Stimulated activated CD8-positive, alpha-beta memory T cell treated with anti-CD3 and anti-CD28 coated beads, Interleukin-7, amount 100 ng/mL, for 1 hour (primary cell): ENCODE data around the gene CTSD.

ENCODE experiments used
- DNase-seq, 2 donors: peaks; one replicate each; pipeline ENCODE4 v3.0.0-alpha.2; 2020; ENCODE audit warnings: low read depth in 2 of 2

CTSD gene

DNA sequence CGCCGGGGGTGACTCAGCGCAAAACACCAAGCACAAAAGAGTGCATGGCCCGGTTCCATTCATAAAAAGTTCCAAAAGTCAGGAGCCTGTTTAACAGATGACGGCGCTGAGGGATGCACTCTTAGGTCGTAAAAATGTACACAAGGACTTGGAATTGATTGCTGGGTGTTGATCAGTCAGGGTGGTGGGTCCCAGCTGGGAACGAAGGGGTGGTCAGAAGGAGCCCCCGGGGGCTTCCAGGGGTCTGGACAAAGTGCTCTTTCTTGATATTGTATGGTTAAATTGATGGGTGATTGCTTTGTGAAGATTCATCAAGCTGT, 34.1 kb downstream of the CTSD start:
- DNase-seq, result no peak

DNA sequence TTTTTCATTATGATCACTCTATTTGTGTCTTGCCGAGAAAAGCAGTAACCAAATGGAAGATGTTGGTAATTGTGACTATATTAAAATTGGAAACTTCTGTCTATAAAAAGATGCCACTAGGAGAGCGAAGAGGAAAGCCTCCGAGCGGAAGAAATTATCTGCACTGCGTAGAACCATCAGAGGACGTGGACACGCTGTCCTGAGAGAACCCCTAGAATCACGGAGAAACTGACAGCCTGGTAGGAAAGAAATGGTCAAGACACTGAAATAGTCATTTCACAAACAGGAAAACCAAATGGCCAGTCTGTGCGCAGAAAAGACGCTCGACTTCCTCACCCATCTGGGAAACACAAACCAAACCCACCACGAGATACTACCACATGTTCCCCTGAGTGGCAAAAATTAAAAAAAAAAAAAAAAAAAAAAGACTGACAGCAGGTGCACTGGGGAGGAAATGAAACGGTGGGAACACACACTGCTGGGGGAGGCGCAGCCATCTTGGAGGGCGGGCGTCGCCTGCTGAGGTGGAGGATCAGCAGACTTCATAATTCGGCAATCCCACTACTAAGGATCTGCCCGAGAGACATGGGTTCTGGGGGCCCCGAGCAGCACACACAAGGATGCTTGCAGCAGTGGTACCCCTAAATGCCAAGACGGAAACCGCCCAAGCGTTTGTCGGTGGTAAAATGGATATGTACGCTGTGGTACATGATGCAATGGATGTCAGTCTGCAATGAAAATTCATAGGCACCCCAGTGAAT, 34.6 kb downstream of the CTSD start:
- no peak for DNase-seq

GRCh38 chr11:1728301-1728700, 35.4 kb downstream of the CTSD start:
- DNase-seq, result no peak

DNA sequence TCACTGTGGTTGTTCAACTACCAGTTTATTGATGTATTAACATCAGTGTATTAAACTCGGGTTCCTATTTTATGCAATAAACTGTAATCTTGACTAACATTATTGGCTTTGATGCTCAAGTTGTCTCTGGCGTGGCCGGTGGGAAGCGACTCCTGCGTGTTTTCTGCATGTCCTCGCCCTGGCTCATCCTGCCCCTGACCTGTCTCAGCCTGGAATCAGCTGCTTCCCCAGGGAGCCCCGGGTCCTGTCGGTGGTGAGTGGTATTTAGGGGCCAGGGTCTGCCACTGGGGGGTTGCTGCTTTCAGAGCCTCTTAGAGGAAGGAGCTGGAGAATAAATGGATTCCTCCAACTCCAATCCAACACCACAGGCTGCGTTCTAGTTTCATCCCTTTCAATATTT, 35.9 kb downstream of the CTSD start:
- DNase-seq, result no peak

GRCh38 chr11:1727096-1727690, 36.5 kb downstream of the CTSD start:
- DNase-seq, result no peak

DNA sequence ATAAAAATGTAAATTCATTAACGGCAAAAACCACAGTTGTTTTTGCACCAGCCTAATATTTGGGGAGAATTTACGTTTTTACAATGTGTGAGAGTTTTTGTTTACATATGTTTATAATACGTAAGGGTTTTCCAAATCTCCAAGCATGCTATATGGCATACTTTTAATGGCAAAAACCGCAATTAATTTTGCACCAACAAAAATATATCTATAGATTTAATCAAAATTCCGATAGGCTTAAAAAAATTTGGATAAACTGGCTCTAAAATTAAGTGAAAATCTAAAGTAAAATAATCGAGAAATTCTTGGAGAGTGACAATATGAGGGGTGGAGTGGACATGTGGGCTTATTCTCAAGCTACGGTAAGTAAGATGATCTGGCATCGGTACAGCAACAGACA, 43.9 kb downstream of the CTSD start:
- no peak for DNase-seq

- DNase-seq, result no peak
These were observed 45.4 kb downstream of the CTSD start for GRCh38 chr11:1718326-1718725.

DNA sequence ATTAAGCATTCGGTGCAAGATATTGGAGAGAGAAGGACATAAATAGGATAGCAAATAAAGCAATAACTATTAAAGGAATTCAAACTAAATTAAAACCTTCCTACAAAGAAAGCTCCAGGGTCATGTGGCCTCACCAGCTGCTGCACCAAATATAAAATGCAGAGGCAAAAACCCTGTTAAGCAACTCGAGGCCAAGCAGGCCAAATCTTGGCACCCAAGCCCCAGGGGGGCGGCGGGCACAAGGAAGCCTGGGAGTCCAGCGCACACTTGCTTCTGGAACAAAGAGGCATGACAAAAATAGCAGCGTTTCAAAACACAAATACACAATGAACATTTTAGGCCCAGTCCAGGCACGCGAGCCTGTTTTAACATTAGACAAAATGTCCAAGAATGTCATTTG, 46.0 kb downstream of the CTSD start:
- no peak for DNase-seq

DNA sequence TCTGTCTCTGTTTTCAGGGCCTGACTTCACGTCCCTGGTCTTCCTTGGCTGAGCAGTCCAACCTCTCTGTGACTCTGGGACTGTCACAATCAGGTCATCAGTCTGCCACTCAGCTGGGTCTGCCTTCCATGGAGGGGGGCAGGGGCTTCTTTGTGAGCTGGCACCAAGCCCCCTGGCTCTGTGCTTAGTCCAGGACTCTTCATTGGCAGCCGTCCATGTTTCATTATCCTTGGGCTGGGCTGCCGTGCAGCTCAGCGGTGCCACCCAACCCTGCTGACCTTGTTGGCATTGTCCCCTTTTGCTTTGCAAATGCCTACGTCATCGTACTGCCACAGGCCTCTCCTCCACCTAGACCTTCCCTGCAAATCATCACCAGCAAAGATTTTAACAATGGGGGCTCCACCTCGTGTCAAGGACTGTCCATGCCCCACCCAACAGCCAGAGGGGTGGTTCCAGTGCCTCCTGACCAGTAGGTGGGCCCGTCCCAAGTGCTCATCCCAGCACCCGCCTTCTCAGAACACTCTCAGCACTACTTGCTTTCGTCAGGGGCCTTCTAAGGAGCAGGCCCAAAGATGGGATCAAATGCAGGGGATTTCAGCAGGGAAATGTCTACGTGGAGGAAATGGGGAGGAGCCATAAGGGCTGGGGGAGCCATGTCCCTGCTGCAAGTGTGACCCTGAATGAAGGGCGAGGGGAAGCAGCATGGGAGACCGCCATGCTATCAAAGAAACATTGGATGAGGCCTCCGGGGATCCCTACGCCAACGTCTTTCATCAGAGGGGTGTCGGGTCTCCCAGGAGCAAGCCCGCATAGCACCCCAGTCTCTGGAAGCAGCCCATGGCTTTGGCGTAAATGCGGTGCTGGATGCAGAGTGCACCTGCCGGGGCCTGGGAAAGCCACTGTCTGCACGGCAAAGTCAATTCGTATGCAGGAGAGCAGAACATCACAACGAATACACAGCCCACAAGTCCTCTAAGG, 48.5 kb downstream of the CTSD start:
- no peak for DNase-seq

DNA sequence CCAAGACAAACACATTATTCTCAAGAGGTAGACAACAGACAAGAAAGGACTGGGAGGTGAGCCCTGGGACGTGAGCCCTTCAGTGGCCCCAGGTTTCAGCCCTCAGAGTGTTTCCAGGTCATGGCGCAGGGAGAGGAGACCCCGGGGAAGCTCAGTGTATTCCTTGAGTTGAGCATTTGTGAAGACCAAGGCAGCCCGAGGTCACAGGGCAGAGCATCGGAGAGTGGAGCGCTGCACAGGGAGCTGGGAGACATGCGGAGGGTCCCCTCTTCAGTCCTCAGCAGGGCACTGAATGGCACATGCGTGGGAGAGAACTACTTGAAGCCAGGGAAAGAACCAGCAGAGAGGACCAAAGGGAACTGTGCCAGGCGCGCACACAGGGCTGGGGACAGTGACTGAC, 55.0 kb downstream of the CTSD start:
- no peak for DNase-seq

- DNase-seq, result no peak
These were observed 56.0 kb downstream of the CTSD start for GRCh38 chr11:1707751-1708150.

DNA sequence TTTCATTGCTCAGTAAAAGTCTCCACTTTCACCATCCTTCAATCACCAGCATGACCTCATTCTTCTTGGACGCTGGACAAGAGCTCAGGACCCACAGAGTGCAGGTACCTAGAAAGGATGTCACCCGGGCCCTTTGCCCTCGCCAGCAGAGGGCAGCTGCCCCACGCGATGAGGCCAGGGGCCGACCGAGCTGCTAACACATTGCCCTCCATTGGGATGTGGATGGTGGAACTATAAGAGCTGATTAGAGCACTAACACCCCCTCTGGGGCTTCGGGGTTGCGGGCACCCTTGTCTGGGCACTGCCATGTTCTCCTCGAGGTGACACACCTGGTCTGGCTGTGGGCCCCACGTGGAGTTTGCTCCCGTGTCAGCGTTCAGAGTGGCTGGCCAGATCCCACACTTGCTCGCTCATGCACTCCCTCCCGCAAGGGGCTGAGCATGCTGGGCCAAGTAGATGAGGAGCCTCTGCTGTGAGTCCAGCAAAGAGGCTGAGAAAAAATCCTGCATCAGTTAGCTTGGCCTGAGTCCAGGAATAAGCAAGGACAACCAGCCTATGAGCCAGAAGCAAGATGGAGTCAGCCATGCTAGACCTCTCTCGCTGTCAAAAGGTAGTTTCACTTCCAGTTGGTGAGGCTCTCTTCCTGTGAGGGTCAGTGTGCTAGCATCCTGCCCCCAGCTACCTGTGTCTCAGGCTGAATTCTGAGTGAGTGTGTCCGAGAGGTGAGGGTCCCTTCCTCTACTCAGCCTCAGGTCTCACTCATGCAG, 56.9 kb downstream of the CTSD start:
- DNase-seq, result no peak

- no peak for DNase-seq
These were observed 58.3 kb downstream of the CTSD start for GRCh38 chr11:1705126-1706052.

DNA sequence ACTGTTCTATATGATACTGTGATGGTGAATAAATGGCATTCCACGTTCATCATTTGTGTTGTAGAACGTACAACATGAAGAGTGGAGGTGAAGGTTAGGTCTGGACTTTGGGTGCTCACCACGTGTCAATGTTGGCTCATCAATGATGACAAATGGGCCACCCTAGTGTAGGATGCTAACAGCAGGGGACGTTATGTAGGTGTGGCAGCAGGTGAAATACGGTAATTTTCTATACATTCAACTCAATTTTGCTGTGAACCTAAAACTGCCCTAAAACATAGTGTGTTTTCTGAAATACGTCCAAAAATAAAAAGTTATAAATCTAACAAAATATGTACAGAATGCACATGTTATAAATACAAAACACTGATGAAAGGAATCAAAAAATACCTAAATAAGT, 60.6 kb downstream of the CTSD start:
- no peak for DNase-seq
